Left lobe of liver (tissue), 2 donors: ENCODE measurements around the gene SLC66A1. TPM values are rescaled to one million over a fixed set of nuclear protein-coding genes. Genes with fewer than 3 reads are reported as not detected.

Source experiments
- ATAC-seq: fragments of 200-7000 bp; cut with Tn5 transposase; one replicate; pipeline ENCODE4 v1.9.1; 2020; ENCODE audit warnings: mild to moderate bottlenecking, moderate library complexity
- DNase-seq: peaks from one replicate; pipeline ENCODE4 v3.0.0-alpha.2; 2020; ENCODE audit warnings: low spot score
- total RNA-seq: library from RNA; stranded (reverse); gene quantifications from one replicate; pipeline ENCODE4 v1.2.1, GENCODE V29; 2021
- donor health status: DM: no; HTN: no; CAD: no; lungs with moderate emphysema.
- donor health status: DM: no; HTN: yes; CAD: no.

SLC66A1 gene
- total RNA-seq, 1 donor from 2014 or later: 9.1 TPM

- DNase-seq: no peak
- no peak for ATAC-seq
Observed at GRCh38 chr1:19360432-19360831, 48.3 kb downstream of the SLC66A1 start.

DNA sequence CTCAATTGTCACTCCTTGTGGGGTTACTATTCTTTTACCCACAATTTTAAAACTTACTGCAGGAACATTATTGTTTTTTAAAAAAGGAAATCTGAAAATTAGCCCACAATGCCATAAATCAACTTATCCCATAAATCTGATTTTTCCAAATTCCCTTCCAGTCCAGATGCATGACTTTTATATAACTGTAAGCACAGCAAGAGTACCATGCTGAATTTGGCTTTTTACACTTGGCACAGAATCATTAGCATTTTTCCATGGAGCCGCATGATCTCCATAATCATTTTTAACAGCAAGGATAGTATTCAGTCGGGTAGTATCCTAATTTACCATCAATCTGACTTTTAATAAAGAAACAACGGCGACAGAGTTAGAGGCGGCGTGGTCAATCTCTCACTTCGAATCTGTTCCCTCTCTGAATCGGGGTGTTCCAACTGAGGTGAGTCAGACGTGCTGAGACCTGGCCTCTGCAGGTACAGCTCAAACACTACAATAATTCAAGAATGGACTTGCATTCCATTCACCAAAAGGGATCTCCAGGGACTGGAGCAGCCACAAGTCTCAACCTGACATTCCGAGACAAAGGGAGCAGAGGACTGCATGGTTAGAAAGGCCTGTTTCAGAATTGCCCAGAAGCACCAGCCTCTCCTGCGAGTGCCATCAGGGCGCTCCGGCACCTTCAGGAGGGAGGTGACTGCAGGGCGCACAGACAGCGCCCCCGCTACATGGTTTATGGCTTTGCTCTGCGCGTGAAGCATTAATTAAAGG, 48.9 kb downstream of the SLC66A1 start:
- DNase-seq (no peak), ATAC-seq (no peak)

GRCh38 chr1:19361611-19362147, 49.6 kb downstream of the SLC66A1 start:
- ATAC-seq (no peak), DNase-seq (no peak)

DNA sequence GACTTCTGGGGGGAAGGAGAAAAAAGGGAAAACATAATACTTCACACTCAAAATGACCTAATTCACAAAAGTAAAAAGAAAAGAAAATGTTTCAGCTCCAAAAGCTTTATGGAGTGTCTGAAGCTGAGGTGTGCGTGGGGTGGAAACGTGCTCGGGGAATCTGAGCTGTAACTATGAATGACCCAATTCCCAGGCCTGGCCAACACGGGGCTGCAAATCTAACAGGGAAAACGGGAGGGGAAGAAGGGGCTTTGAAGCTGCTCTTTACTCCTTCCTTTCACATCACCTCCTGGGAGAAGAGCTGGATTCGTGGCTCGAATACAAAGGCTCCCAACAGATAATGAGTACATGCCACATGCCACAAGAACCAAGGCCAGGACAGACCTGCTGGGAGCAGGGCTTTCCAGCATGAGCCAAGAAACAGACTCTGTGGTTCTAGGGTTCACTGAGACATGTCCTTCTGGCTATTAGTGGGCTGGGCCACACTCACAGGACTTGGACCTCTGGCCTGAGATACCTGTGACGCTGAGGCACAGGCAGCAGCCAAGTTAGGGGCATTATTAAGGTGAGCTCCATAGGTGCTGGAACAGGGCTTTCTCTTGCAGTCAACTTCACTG, 51.5 kb downstream of the SLC66A1 start:
- ATAC-seq (peak; percentile 85), DNase-seq (peak; percentile 69)

DNA sequence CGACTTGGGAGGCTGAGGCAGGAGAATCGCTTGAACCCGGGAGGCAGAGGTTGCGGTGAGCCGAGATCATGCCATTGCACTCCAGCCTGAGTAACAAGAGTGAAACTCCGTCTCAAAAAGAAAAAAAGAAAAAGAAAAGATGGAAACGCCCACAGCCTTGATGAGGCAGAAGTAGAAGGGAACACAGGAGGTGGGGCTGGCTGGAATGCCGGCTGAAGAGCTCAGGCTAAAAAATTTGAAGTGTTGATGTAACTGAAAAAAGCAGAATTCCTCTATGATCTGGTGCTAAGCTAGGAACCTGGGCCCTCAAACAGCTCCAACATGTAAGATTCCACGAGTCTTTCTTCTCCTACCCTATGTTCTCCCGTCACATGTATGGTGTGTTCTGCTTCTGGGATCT, 53.6 kb downstream of the SLC66A1 start:
- DNase-seq: no peak
- no peak for ATAC-seq

- ATAC-seq: no peak
Observed at GRCh38 chr1:19366599-19367536, 54.7 kb downstream of the SLC66A1 start.

DNA sequence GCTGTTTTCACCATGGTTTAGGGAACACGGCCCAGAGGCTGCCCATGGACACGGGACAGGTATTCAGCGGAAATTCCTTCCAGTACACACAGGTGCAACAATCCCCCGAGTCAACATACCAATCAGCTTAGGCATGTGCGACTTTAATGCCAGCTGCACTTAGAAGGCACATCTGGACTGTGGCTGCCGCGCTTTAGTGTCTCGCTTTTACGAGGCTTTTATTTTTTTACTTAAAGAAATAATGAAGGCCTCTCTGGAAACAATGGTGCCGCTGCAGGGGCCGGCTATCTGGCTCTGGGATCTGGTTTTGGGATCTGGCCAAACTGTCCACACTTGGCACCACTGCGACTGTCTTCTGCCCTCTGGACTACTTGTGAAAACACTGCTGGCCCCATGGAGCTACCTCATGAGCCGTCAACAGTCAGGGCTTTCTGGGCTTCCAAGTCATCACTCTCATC, 55.5 kb downstream of the SLC66A1 start:
- peak; percentile 79 for ATAC-seq
- peak; percentile 76 for DNase-seq

More at GRCh38 chr1:19366599-19367536, 54.7 kb downstream of the SLC66A1 start:
- no peak for DNase-seq

DNA sequence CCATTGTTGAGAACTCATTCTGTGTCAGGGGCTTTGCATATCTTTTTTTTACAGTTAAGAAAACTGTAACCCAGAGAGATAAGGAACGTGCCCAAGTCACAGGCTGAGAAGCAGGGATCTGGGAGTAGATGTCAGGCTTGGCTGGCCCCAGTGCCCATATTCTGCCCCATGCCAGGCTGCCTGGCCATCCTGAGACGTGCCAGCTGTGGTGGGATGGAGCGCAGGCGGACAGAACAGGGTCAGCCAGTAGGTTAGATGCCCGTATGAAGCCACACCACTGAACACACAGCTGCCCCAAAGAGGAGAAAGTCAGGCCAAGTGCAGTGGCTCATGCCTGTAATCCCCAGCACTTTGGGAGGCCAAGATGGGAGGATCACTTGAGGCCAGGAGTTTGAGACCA, 55.9 kb downstream of the SLC66A1 start:
- DNase-seq: no peak
- ATAC-seq: peak; percentile 7

DNA sequence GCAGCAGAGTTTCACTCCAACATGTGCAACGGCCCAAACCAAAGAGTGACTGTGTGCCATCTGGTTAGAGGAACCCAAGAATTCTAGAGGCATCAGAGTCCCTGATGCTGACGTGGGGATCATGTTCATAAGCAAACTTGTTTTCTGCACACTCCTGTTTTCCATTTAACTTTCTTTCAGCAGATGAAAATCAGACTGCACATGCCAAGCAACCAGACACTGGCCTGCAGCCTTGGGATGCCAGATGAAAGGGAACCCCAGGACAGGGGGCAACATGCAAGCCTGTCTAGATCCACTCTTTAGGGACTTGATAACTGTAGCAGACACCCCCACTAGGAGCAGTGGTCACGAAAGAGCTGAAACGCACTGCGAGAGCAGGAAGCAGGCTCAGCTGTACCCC, 56.8 kb downstream of the SLC66A1 start:
- ATAC-seq: no peak
- DNase-seq: no peak

DNA sequence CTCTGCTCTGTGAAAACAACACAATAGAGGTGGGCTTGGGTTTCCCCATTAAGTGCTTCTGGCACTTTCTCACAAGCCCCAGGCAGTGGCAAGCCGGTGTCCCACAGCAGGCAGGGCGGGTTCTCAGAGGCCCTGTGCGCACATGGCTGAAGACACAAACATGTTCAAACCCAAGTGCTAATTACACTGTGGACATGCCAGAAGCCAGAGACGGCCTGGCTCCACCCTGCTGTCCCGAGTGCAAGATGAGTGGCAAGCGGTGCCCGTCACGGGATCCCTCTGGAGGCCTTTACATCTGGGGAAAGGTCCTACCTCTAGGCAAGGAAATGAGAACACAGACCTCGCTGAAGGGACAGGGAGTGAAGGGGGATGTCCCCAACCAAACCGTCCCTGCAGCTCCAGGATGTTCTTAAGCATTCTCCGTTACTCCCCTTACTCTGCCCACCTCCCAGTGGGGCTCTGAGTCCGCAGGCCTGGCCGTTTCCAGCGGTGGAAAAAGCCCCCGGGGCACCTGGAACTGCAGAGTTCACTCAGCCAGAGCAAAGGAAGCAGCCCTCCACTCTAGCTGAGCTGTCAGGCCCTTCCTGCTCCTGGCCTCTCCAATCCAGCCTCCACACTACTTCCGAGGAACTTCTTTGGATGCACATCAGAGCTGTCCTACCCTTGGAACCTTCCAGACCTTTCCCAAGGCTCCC, 57.4 kb downstream of the SLC66A1 start:
- DNase-seq (no peak), ATAC-seq (no peak)

GRCh38 chr1:19370453-19371170, 58.5 kb downstream of the SLC66A1 start:
- no peak for ATAC-seq

GRCh38 chr1:19371226-19372135, 59.4 kb downstream of the SLC66A1 start:
- no peak for DNase-seq
- no peak for ATAC-seq

More at GRCh38 chr1:19370453-19371170, 58.5 kb downstream of the SLC66A1 start:
- DNase-seq: no peak

DNA sequence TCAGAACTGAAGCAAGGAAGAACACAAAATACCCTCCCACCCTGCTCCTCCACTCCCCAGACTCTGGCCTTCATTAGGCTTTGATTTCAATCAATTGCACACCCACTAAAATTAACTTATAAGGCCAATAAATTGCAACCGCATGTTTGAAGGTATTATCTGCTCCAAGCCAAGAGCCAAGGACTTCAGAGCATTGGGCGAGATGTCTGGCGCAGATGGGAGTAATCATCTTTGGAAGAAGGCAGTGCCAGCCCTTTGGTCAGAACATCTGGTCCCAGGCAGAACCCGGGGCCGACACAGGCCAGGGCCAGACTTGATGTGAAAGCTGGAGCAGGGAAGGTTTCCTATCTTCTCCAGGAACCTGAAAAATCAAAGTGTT, 60.0 kb downstream of the SLC66A1 start:
- ATAC-seq (no peak), DNase-seq (no peak)

DNA sequence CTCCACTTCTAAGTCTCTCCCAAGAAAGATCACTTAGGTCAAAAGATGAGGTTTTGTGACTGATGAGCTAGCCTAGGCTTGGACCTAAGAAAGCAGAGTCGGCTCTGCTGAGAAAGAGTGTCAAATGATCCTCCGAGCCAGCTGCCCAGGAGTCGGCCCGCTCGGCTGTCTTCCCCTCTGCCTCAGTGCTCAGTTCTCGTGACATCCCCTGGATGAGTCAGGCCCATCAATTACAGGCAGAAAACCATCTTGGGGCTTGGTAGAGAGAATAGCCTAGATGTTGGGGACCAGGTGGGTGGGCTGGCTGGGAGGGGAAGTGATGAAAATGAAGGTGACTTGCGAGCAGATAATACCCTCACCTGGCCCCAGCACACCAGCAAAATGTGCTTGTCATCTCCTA, 60.5 kb downstream of the SLC66A1 start:
- ATAC-seq (no peak), DNase-seq (no peak)

DNA sequence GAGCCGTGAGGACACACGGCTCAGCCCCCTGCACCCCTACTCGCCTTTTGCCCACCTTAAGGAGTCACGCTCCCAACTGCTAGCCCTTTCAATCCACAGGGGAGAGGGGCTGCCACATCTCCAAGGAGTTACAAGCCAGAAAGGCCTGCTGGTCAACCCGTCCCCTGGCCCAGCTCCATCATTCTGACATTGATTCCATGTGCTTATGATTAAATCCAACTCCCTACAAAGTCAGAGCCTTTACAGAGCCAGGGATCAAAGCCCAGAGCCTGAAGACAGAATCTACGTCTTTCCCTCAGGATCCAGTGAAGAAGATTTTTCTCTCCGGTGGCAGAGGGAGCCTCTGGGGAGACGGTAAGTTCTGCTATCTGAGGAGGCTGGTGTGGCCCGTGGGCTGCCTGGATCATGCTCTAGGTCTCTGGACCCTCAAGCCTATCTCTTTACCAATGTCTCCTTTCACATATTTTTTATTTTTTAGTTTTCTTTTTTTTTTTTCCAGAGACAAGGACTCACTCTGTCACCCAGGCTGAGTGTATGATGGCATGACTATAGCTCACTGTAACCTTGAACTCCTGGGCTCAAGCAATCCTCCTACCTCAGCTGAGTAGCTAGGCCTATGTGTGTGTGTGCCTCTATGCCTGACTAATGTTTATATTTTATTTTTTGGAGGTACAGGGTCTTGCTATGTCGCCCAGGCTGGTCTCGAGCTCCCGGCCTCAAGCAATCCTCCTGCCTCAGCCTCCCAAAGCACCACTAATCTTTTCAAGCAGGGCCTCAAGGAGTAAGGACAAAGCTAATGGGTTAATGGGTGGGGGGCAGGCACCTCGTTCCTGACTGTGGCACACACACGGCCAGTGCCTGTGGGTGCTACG, 61.3 kb downstream of the SLC66A1 start:
- ATAC-seq (no peak), DNase-seq (no peak)

DNA sequence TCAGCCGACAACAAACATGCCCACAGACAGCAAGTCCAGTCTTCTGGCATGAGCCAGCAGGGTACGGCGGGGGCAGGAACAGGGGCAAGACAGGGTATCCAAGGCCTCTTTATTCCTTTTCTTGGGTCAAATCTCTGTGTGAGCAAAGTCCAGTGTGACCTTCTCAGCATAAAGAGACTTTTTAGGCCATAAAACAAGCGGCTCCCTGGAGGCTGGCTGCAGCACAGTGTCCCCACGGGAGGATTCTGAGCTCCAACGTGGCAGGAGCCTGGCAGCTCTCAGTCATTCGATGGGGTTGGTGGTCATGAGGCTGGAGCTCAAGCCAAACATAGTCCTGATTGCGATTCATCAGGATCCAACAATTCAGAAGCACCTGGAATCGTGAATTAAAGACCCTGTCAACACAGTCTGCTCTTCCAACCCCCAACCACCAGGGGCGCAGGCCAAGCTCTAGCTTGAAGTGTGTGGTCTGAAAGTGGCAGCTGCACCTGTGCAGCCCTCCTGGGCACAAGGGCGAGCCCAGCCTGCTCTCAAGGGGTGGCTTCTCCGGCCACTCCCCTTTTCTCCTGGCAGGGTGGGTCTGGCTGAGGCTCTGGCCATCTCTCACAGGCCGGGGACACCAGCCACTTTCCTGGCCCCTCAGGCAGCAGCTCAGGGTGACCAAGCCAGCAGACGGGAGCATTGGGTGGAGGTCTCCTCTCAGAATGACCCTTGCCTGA, 62.1 kb downstream of the SLC66A1 start:
- ATAC-seq: peak; percentile 18

DNA sequence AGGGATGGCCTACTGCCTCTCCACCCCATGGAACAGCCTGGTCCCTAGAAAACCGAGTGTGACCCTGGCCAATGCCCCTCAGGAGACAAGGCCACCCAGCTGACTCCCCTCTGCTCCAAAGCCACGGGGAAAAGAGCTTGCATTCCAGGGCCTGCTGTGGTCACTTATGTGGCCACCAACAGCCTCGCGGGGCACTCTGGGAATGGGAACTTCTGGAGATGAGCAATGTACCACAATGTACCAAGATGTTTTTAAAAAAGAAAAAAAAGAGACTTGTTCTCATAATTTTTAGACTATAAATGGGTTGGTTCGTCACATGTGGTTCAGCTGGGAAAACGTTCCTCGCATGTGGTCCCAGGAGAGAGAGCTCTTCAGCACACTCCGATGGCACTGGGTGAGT, 62.8 kb downstream of the SLC66A1 start:
- no peak for ATAC-seq

More for the DNA sequence above, 62.1 kb downstream of the SLC66A1 start:
- DNase-seq: no peak

More for the DNA sequence above, 62.8 kb downstream of the SLC66A1 start:
- no peak for DNase-seq
